Panc1 (cell line): ENCODE measurements around the gene CST9L.

ENCODE experiments used
- CTCF ChIP-seq: fragments of 450-650 bp; IDR thresholded peaks from 2 replicates; pipeline ENCODE4 v1.5.1; 2017; ENCODE audit warnings: mild to moderate bottlenecking
- POLR2AphosphoS5 ChIP-seq: IDR thresholded peaks from 2 replicates; pipeline ENCODE4 v1.6.1; 2012; ENCODE audit warnings: mild to moderate bottlenecking, low read depth, low read length, moderate library complexity
- REST ChIP-seq, 2 experiments: IDR thresholded peaks; 2 replicates each; pipeline ENCODE4 v1.6.1; 2011 to 2012; ENCODE audit warnings: low read depth in 2 of 2, control low read depth in 1 of 2, low read length in 1 of 2, mild to moderate bottlenecking in 1 of 2, moderate library complexity in 1 of 2; ENCODE audit not compliant: insufficient read depth in 1 of 2
- TCF7L2 ChIP-seq: IDR thresholded peaks from 2 replicates; pipeline ENCODE4 v1.6.1; 2011; ENCODE audit warnings: mild to moderate bottlenecking, low read depth, low read length, inconsistent platforms

- TF ChIP-seq CTCF: no peak
- no peak for TF ChIP-seq TCF7L2
- no peak for TF ChIP-seq POLR2AphosphoS5
- no peak for TF ChIP-seq REST (IDR thresholded peaks at IDR 0.05; ENCODE audit: insufficient read depth in 1 of 2, low read depth in 2 of 2, low read length in 1 of 2)
Observed at GRCh38 chr20:23550227-23550626, 18.1 kb downstream of the CST9L start.
